GM23338 (cell line): ENCODE data around the gene TARBP1. TPM values are rescaled to one million over a fixed set of nuclear protein-coding genes. Genes with fewer than 3 reads are reported as not detected.
A peak's percentile ranks its signal among the peaks of the same experiment; 100 is the strongest.
"Not testable (repeated sequence)": the region's sequence is repeated elsewhere in the genome, so short reads cannot be mapped to it uniquely, and the experiment has no call there.

ENCODE experiments used
- ATAC-seq: fragments of 200-7000 bp; cut with Tn5 transposase; 3 replicates; pipeline ENCODE4 v1.9.1; 2020
- DNase-seq: peaks from one replicate; pipeline ENCODE4 v3.0.0-alpha.2; 2015; ENCODE audit warnings: low spot score
- H2AFZ ChIP-seq: fragments of 200-600 bp; sonication (generic); 2 replicates; pipeline ENCODE4 v1.8.0; 2016; ENCODE audit warnings: antibody characterized with exemption, mild to moderate bottlenecking, moderate library complexity
- H3F3A ChIP-seq: fragments of 200-600 bp; sonication (generic); replicated peaks from 2 replicates; pipeline ENCODE4 v1.8.0; 2017; ENCODE audit warnings: antibody characterized with exemption, mixed run types, low read depth
- H3K27ac ChIP-seq: fragments of 200-600 bp; sonication (generic); 2 replicates; pipeline ENCODE4 v1.6.1; 2016; ENCODE audit warnings: low read depth
- H3K27me3 ChIP-seq: fragments of 200-600 bp; sonication (generic); 2 replicates; pipeline ENCODE4 v1.8.0; 2016; ENCODE audit warnings: mild to moderate bottlenecking, mixed run types, moderate library complexity; ENCODE audit not compliant: insufficient read depth
- H3K36me3 ChIP-seq: fragments of 200-600 bp; sonication (generic); 2 replicates; pipeline ENCODE4 v1.8.0; 2016; ENCODE audit warnings: mild to moderate bottlenecking; ENCODE audit not compliant: insufficient read depth
- H3K4me1 ChIP-seq: fragments of 200-600 bp; sonication (generic); 2 replicates; pipeline ENCODE4 v1.8.0; 2016; ENCODE audit warnings: mild to moderate bottlenecking, moderate library complexity; ENCODE audit not compliant: insufficient read depth
- H3K4me2 ChIP-seq: fragments of 200-600 bp; sonication (generic); 2 replicates; pipeline ENCODE4 v1.7.1; 2017; ENCODE audit warnings: mixed run types
- H3K4me3 ChIP-seq: fragments of 200-600 bp; sonication (generic); 2 replicates; pipeline ENCODE4 v1.6.1; 2016; ENCODE audit warnings: mixed run types
- H3K79me2 ChIP-seq: fragments of 200-600 bp; sonication (generic); replicated peaks from 2 replicates; pipeline ENCODE4 v1.8.0; 2017; ENCODE audit warnings: mild to moderate bottlenecking; ENCODE audit not compliant: insufficient read depth
- H3K9me2 ChIP-seq: fragments of 200-600 bp; sonication (generic); 2 replicates; pipeline ENCODE4 v1.8.0; 2017; ENCODE audit not compliant: insufficient read depth
- H4K20me1 ChIP-seq: fragments of 200-600 bp; sonication (generic); replicated peaks from 2 replicates; pipeline ENCODE4 v1.8.0; 2017; ENCODE audit warnings: mild to moderate bottlenecking; ENCODE audit not compliant: insufficient read depth
- H3K27ac Mint-ChIP-seq: 2 replicates; pipeline ENCODE4 v1.8.0; 2020; ENCODE audit warnings: inconsistent platforms, mild to moderate bottlenecking, moderate library complexity, mixed read lengths
- H3K27me3 Mint-ChIP-seq: 3 replicates; pipeline ENCODE4 v1.8.0; 2022; ENCODE audit warnings: low read depth, mild to moderate bottlenecking, moderate library complexity, mixed read lengths, inconsistent platforms; ENCODE audit not compliant: insufficient read depth, poor library complexity
- H3K36me3 Mint-ChIP-seq: 3 replicates; pipeline ENCODE4 v1.8.0; 2021; ENCODE audit warnings: low read depth, mild to moderate bottlenecking, inconsistent platforms, moderate library complexity, mixed read lengths
- H3K4me1 Mint-ChIP-seq: 3 replicates; pipeline ENCODE4 v1.8.0; 2020; ENCODE audit warnings: mild to moderate bottlenecking, inconsistent platforms, mixed read lengths
- H3K4me3 Mint-ChIP-seq: 3 replicates; pipeline ENCODE4 v1.8.0; 2021; ENCODE audit warnings: moderate library complexity, mild to moderate bottlenecking, inconsistent platforms, mixed read lengths
- H3K9me3 Mint-ChIP-seq: 3 replicates; pipeline ENCODE4 v1.8.0; 2020; ENCODE audit warnings: moderate library complexity, mild to moderate bottlenecking, inconsistent platforms, mixed read lengths
- CREB1 ChIP-seq: fragments of 250-450 bp; sonication (Bioruptor Pico); IDR thresholded peaks from 2 replicates; pipeline ENCODE4 v1.5.0; 2020; ENCODE audit warnings: low read depth, mild to moderate bottlenecking, moderate library complexity
- ETS1 ChIP-seq: IDR thresholded peaks from 2 replicates; pipeline ENCODE4 v1.6.1; 2016; ENCODE audit warnings: antibody characterized with exemption
- EZH2 ChIP-seq: fragments of 200-600 bp; sonication (generic); IDR thresholded peaks from one replicate; pipeline ENCODE4 v1.8.0; 2017; ENCODE audit warnings: antibody characterized with exemption, mild to moderate bottlenecking, low read depth; ENCODE audit not compliant: unreplicated experiment
- EZH2phosphoT487 ChIP-seq: fragments of 200-600 bp; sonication (generic); IDR thresholded peaks from one replicate; pipeline ENCODE4 v1.8.1; 2018; ENCODE audit warnings: antibody characterized with exemption; ENCODE audit not compliant: unreplicated experiment
- JUNB ChIP-seq: IDR thresholded peaks from one replicate; pipeline ENCODE4 v1.6.1; 2016; ENCODE audit warnings: antibody characterized with exemption; ENCODE audit not compliant: unreplicated experiment
- NANOG ChIP-seq: IDR thresholded peaks from 2 replicates; pipeline ENCODE4 v1.6.1; 2016; ENCODE audit warnings: antibody characterized with exemption, borderline replicate concordance
- REST ChIP-seq: IDR thresholded peaks from one replicate; pipeline ENCODE4 v1.6.1; 2018; ENCODE audit warnings: antibody characterized with exemption; ENCODE audit not compliant: unreplicated experiment
- STAT1 ChIP-seq: IDR thresholded peaks from one replicate; pipeline ENCODE4 v1.6.1; 2016; ENCODE audit warnings: antibody characterized with exemption; ENCODE audit not compliant: unreplicated experiment
- ZNF114 ChIP-seq: fragments of 250-450 bp; sonication (Bioruptor Pico); IDR thresholded peaks from 2 replicates; pipeline ENCODE4 v1.5.0; 2020; ENCODE audit warnings: mild to moderate bottlenecking, moderate library complexity
- ZNF331 ChIP-seq: fragments of 250-450 bp; sonication (Bioruptor Pico); IDR thresholded peaks from 2 replicates; pipeline ENCODE4 v1.5.0; 2020; ENCODE audit warnings: low read depth, mild to moderate bottlenecking, moderate library complexity
- polyA plus RNA-seq: library from polyadenylated mRNA; unstranded; fragments of >200 nt; fragmentation: Nextera tagmentation; extraction: Ambion mirVana; gene quantifications from 2 replicates; pipeline ENCODE4 v1.2.1, GENCODE V29; 2016
- total RNA-seq: library from RNA; depleted of rRNA; stranded (reverse); fragments of >200 nt; shearing (Covaris generic); gene quantifications from 2 replicates; pipeline ENCODE4 v1.2.3, GENCODE V29; 2014

TARBP1 gene
- total and polyA plus RNA-seq, 2 experiments from 2014 or later, result 14.9 to 18.8 TPM

GRCh38 chr1:234357831-234358230 is 121.1 kb downstream of the TARBP1 start (continued):
- TF ChIP-seq EZH2 (no peak), NANOG (no peak), ZNF331 (CRISPR knock-in tag) (no peak), STAT1 (no peak), EZH2phosphoT487 (no peak), REST (no peak), JUNB (no peak), ETS1 (no peak), ZNF114 (CRISPR knock-in tag) (no peak), CREB1 (CRISPR knock-in tag) (no peak)

GRCh38 chr1:234356615-234357269 is 122.2 kb downstream of the TARBP1 start:
- DNase-seq, result peak; percentile 2
- H4K20me1 ChIP-seq, H3K9me2 ChIP-seq, H3K9me3 Mint-ChIP-seq, H3K79me2 ChIP-seq, H3K27me3 Mint-ChIP-seq, H3K4me1 Mint-ChIP-seq, H3K4me1 ChIP-seq, H3K36me3 ChIP-seq, H3K27me3 ChIP-seq, H3K4me3 ChIP-seq, H3K36me3 Mint-ChIP-seq, H3K27ac ChIP-seq, H3K4me2 ChIP-seq, H3F3A ChIP-seq: not testable (repeated sequence)
- peak overlapping the region; percentile 72; the same call in 1 of the 2 replicates for H2AFZ ChIP-seq
- Mint-ChIP-seq H3K27ac (peak overlapping the region; percentile 78; the same call in 1 of the 2 replicates), H3K4me3 (peak overlapping the region; percentile 83)
- ATAC-seq, result peak; percentile 41; the same call in 2 of the 3 replicates
